ENCODE data around the gene CDC42SE1. TPM values are rescaled to one million over a fixed set of nuclear protein-coding genes. Genes with fewer than 3 reads are reported as not detected.
A peak's percentile ranks its signal among the peaks of the same experiment; 100 is the strongest.
"Not testable (repeated sequence)": the region's sequence is repeated elsewhere in the genome, so short reads cannot be mapped to it uniquely, and the experiment has no call there.

The CDC42SE1 gene, protein sequence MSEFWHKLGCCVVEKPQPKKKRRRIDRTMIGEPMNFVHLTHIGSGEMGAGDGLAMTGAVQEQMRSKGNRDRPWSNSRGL
- total RNA-seq = 114 TPM
- long read RNA-seq, transcript CDC42SE1-201 (5 exons, 3,045 nt) = major isoform, 46 of 78 reads
- long read RNA-seq, partial matches to known transcripts = 8 of 78 reads
- long read RNA-seq, other reads (novel, unspliced or antisense) = 19 of 78 reads

DNA sequence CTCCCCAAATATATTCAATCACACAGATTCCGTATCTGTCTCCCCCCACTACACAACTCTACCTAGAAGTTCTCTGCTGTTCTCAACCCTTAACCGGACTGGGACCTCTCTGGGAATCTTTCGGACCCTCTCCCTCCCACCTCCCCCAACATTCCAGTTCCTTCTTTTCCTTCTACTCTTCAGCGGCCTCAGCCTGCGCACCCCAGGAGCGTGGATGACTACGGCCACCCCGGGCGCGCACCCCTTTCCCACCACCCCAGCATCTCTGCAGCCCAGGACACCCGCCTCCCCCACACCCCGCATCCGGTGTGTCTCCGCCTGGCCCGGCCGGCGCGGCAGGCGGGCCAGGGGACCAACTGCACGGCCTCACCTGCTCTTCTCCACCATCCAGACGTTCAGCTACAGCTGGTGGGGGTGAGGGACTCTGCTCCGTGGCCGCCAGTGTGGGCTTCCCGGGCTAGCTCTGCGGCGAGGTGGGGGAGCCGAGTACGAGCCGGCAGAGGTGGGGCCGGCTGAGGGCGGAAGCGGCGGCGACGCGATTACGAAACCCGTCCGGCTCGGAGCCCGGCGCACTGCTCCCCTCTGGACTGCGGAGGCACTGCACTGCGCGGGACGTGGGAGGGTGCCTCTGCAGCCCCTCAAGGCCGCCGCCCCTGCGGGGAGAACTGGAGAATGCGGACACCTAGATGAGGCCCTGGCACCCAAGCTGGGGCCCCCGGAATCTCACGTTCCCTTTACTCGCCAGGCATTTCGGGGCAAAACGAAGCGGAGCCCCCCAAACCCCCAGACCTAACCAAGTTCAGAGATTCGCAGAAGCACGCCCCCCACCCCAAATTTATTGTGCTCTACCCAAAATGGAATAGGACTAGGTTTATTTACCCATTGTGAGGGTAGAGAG lies at the start of gene CDC42SE1:
Gene CDC42SE1 (minus strand): TSS at position 514 of the 898 bp plus-strand sequence. CDS start 3,892 bp downstream, outside the sequence.
- peak; percentile 94 for TF ChIP-seq CTCF (IDR thresholded peaks at IDR 0.05)
- peaks cover 52% of the 10 kb centered on the region for H3K4me1 ChIP-seq
- peaks cover 29% of the 10 kb centered on the region for H3K36me3 ChIP-seq
- intact Hi-C loops (cut with DNase I) = no loop called here
- peak; percentile 96 for ATAC-seq
- H3K9me3 ChIP-seq = no peaks in the 10 kb centered on the region
- H3K27me3 ChIP-seq (ENCODE audit: low read depth) = no peaks in the 10 kb centered on the region
- H3K27ac ChIP-seq = peak within 1 kb of the TSS; percentile 94
- peak; percentile 92 for DNase-seq
- H3K4me3 ChIP-seq = peak within 1 kb of the TSS; percentile 94

GRCh38 chr1:151108331-151108730 lies 48.9 kb upstream of the CDC42SE1 start:
- no peaks in the 10 kb centered on the region for H3K4me1 ChIP-seq
- peaks cover 17% of the 10 kb centered on the region for H3K36me3 ChIP-seq
- TF ChIP-seq CTCF (IDR thresholded peaks at IDR 0.05) = no peak
- intact Hi-C loops (cut with DNase I) = no loop called here
- H3K4me3 ChIP-seq = no peak overlapping the region
- ATAC-seq (no peak), DNase-seq (no peak)
- H3K9me3 ChIP-seq = no peaks in the 10 kb centered on the region
- no peak overlapping the region for H3K27ac ChIP-seq
- no peaks in the 10 kb centered on the region for H3K27me3 ChIP-seq (ENCODE audit: low read depth)

DNA sequence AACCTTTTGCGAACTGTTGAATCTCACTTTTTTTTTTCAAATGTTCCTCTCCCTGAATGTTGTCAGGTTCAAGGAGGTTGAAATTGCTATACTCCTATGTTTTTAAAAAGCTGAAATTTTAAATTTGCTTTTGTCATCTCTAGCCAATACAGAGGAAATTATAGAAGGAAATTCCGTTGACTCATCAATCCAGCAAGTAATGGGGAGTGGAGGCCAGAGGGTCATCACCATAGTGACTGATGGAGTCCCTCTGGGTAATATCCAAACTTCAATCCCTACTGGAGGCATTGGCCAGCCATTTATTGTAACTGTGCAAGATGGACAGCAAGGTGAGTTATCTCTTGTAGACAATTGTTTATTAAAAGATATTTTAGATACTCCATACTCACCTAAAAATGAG lies 47.5 kb upstream of the CDC42SE1 start:
- no peaks in the 10 kb centered on the region for H3K27me3 ChIP-seq (ENCODE audit: low read depth)
- H3K4me3 ChIP-seq = no peak overlapping the region
- intact Hi-C loops (cut with DNase I) = no loop called here
- ATAC-seq = no peak
- no peak for DNase-seq
- H3K27ac ChIP-seq = no peak overlapping the region
- peaks cover 17% of the 10 kb centered on the region for H3K36me3 ChIP-seq
- TF ChIP-seq CTCF (IDR thresholded peaks at IDR 0.05) = no peak
- H3K9me3 ChIP-seq = no peaks in the 10 kb centered on the region
- H3K4me1 ChIP-seq = no peaks in the 10 kb centered on the region

GRCh38 chr1:151104630-151105029 lies 45.2 kb upstream of the CDC42SE1 start:
- no peak for ATAC-seq
- no peaks in the 10 kb centered on the region for H3K4me1 ChIP-seq
- TF ChIP-seq CTCF (IDR thresholded peaks at IDR 0.05) = no peak
- no peak overlapping the region for H3K27ac ChIP-seq
- no peaks in the 10 kb centered on the region for H3K9me3 ChIP-seq
- H3K4me3 ChIP-seq = no peak overlapping the region
- DNase-seq = no peak
- H3K27me3 ChIP-seq (ENCODE audit: low read depth) = no peaks in the 10 kb centered on the region
- H3K36me3 ChIP-seq = peaks cover 17% of the 10 kb centered on the region
- intact Hi-C loops (cut with DNase I) = no loop called here

DNA sequence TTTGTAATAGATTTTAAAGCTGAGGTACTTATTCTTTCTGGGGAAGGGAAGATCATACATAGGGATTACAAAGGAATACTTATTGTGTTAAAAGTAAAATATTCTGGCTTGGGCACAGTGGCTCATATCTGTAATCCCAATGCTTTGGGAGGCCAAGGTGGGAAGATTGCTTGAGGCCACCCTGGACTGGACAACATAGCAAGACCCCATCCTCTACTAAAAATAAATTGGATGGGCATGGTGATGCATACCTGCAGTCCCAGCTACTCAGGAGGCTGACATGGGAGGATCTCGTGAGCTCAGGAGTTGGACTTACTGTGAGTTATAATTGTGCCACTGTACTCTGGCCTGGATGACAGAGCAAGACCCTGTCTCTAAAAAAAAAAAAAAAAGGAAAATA lies 38.7 kb upstream of the CDC42SE1 start:
- DNase-seq (no peak), ATAC-seq (no peak)
- H3K27me3 ChIP-seq (ENCODE audit: low read depth) = no peaks in the 10 kb centered on the region
- no peak overlapping the region for H3K4me3 ChIP-seq
- no peaks in the 10 kb centered on the region for H3K4me1 ChIP-seq
- intact Hi-C loops (cut with DNase I) = loop anchor here (5.0 kb wide), 1 partner anchor 59 kb away; the partner anchor contains the start of gene TNFAIP8L2
- no peak overlapping the region for H3K27ac ChIP-seq
- TF ChIP-seq CTCF (IDR thresholded peaks at IDR 0.05) = no peak
- no peaks in the 10 kb centered on the region for H3K9me3 ChIP-seq
- peaks cover 12% of the 10 kb centered on the region for H3K36me3 ChIP-seq

DNA sequence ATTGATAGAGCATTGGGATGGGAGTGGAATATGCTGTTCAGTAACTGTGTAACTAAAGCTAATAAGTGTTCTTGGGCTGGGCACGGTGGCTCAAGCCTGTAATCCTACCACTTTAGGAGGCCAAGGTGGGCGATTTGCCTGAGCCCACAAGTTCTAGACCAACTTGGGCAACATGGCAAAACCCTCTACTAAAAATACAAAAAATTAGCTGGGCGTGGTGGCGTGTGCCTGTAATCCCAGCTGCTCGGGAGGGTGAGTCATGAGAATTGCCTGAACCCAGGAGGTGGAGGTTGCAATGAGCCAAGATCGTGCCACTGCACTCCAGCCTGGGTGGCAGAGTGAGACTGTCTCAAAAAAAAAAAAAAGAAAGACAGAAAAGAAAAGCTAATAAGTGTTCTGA lies 38.0 kb upstream of the CDC42SE1 start:
- not testable (repeated sequence) for H3K9me3 ChIP-seq; ATAC-seq; H3K4me1 ChIP-seq; H3K27me3 ChIP-seq (ENCODE audit: low read depth); DNase-seq; H3K27ac ChIP-seq; H3K4me3 ChIP-seq
- peaks cover 12% of the 10 kb centered on the region for H3K36me3 ChIP-seq
- intact Hi-C loops (cut with DNase I) = loop anchor here (5.0 kb wide), 1 partner anchor 60 kb away; the partner anchor contains the start of gene TNFAIP8L2

Measured in lower lobe of right lung (tissue), 2 donors.